Spleen (tissue), 11 donors: Measurements from ENCODE around the gene PACSIN2. TPM values are rescaled to one million over a fixed set of nuclear protein-coding genes. Genes with fewer than 3 reads are reported as not detected.
"Not testable (repeated sequence)": the region's sequence is repeated elsewhere in the genome, so short reads cannot be mapped to it uniquely, and the experiment has no call there.

Source experiments
- DNase-seq: peaks from one replicate; pipeline ENCODE4 v3.0.0-alpha.2; 2020
- H3K27ac ChIP-seq, 8 donors: fragments of 200-600 bp; sonication (generic) in 7 of 8; 1 replicate in 4 of 8; 2 replicates in 4 of 8; pipeline versions ENCODE4 v1.5.0 to v1.8.0; 2016 to 2021; ENCODE audit warnings: inconsistent platforms in 4 of 8, mild to moderate bottlenecking in 4 of 8, moderate library complexity in 1 of 8
- H3K27me3 ChIP-seq, 7 donors: fragments of 200-600 bp; sonication (generic) in 6 of 7; replicated peaks in 1 of 7; 1 replicate in 4 of 7; 2 replicates in 3 of 7; pipeline versions ENCODE4 v1.5.0 to v1.8.0; 2016 to 2021; ENCODE audit warnings: inconsistent platforms in 3 of 7, mild to moderate bottlenecking in 1 of 7
- H3K36me3 ChIP-seq, 6 donors: fragments of 200-600 bp; sonication (generic) in 5 of 6; 1 replicate in 4 of 6; 2 replicates in 2 of 6; pipeline versions ENCODE4 v1.5.0 to v1.8.0; 2016 to 2021; ENCODE audit warnings: inconsistent platforms in 2 of 6
- H3K4me1 ChIP-seq, 6 donors: fragments of 200-600 bp; sonication (generic) in 5 of 6; 1 replicate in 3 of 6; 2 replicates in 3 of 6; pipeline versions ENCODE4 v1.5.0 to v1.8.0; 2016 to 2021; ENCODE audit warnings: inconsistent platforms in 3 of 6
- H3K4me3 ChIP-seq, 8 donors: fragments of 200-600 bp; sonication (generic) in 7 of 8; 1 replicate in 4 of 8; 2 replicates in 4 of 8; pipeline versions ENCODE4 v1.5.0 to v1.8.0; 2016 to 2021; ENCODE audit warnings: inconsistent platforms in 4 of 8, mild to moderate bottlenecking in 4 of 8, moderate library complexity in 2 of 8
- H3K9me3 ChIP-seq, 8 donors: fragments of 200-600 bp; sonication (generic) in 7 of 8; 1 replicate in 4 of 8; 2 replicates in 4 of 8; pipeline versions ENCODE4 v1.5.0 to v1.8.0; 2016 to 2021; ENCODE audit warnings: inconsistent platforms in 4 of 8
- CTCF ChIP-seq, 11 experiments: fragments of 200-600 bp in 7 of 11; fragments of 450-650 bp in 4 of 11; sonication (generic) in 4 of 11; IDR thresholded peaks in 8 of 11; conservative IDR thresholded peaks in 3 of 11; 1 replicate in 7 of 11; 2 replicates in 4 of 11; pipeline versions ENCODE4 v1.4.0 to v1.8.0; 2016 to 2021; ENCODE audit warnings: antibody characterized with exemption in 11 of 11, inconsistent platforms in 4 of 11, mild to moderate bottlenecking in 1 of 11
- POLR2A ChIP-seq, 3 donors: fragments of 450-650 bp; IDR thresholded peaks; one replicate each; pipeline ENCODE4 v1.5.1; 2017; ENCODE audit warnings: antibody characterized with exemption in 3 of 3, mild to moderate bottlenecking in 1 of 3
- POLR2AphosphoS5 ChIP-seq, 3 donors: sonication (generic); formaldehyde crosslinking; IDR thresholded peaks; one replicate each; pipeline ENCODE4 v1.5.1; 2017; ENCODE audit warnings: antibody characterized with exemption in 3 of 3
- WGBS, 5 donors: extraction: QIAGEN DNeasy Blood & Tissue Kit in 3 of 5; methylation state at CpG; one replicate each; pipeline versions ENCODE4 v1.1.5 to v1.1.7; 2013 to 2018; 5-methylcytosine and 5-hydroxymethylcytosine counted together
- intact Hi-C: fragments of 100-400 bp; cut with DNase I; formaldehyde crosslinking; loops from one replicate; pipeline ENCODE4 v1.15.0; 2023; ENCODE audit warnings: low total_unique reads
- polyA plus RNA-seq, 3 donors: library from polyadenylated mRNA; stranded (reverse); fragments of 200-250 nt; gene quantifications; one replicate each; pipeline ENCODE4 v1.2.1, GENCODE V29; 2013
- total RNA-seq, 7 donors: library from RNA; depleted of rRNA in 3 of 7; stranded (reverse); fragments of >200 nt in 3 of 7; fragmentation: NEBNext Ultra II Directional in 4 of 7; extraction: Animal tissue kit (Norgen Biotek cat#: 25700) in 4 of 7; gene quantifications; one replicate each; pipeline versions ENCODE4 v1.1.0 to v1.2.1, GENCODE V29; 2016 to 2021
- donor health status: healthy with polysubstance abuse.
- donor health status: DM: no; HTN: no; CAD: no; lungs with moderate emphysema.
- donor health status: DM: no; HTN: no; CAD: no.
- donor health status: Bipolar disorder and iron deficiency.
- donor health status: healthy.
- donor health status: DM: no; HTN: no; CAD: no.
- donor health status: DM: yes; HTN: yes; CAD: no.

PACSIN2 gene
- total and polyA plus RNA-seq, 10 donors = 24.2 to 98.1 (median 64.2) TPM

GRCh38 chr22:42962295-42963230, 52.4 kb downstream of the PACSIN2 start:
- Histone ChIP-seq H3K4me1 (peaks cover 21 to 98% (median 60%) of the 10 kb centered on the region in 6 donors), H3K27ac (peak overlapping the region in 7 of 8 donors; percentile 16 to 78 (median 41)), H3K4me3 (peak overlapping the region in 1 of 8 donors; percentile 9), H3K9me3 (no peaks in the 10 kb centered on the region), H3K27me3 (no peaks in the 10 kb centered on the region), H3K36me3 (peaks cover 0 to 23% (median 0%) of the 10 kb centered on the region in 6 donors)
- no peak for DNase-seq
- TF ChIP-seq POLR2A (IDR thresholded peaks at IDR 0.05) = no peak
- 58 to 82% (median 73%) methylated on average over 7 to 9 of the region's 9 CpGs for WGBS, 5 donors
- intact Hi-C loops = no loop called here

DNA sequence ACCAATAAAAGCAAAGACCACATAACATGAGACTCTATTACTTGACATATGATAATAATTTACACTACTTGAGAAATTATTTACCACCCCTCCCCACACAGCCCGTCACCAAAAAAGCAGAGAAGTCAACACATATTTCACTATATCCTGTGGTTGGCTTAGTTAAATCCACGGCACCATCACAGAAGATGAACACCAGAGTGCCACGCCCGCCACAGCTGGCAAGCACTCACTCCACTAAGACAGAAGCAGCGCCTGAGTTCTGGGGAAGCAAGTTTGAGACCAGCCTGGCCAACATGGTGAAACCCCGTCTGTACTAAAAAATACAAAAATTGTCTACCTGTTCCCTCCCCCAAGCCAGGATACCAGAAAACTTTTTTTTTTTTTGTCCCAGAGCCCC, 53.1 kb downstream of the PACSIN2 start:
- peaks cover 0 to 23% (median 0%) of the 10 kb centered on the region in 6 donors for H3K36me3 ChIP-seq
- H3K4me3 ChIP-seq = no peak overlapping the region
- peak overlapping the region in 7 of 8 donors; percentile 16 to 78 (median 41) for H3K27ac ChIP-seq
- TF ChIP-seq CTCF (IDR thresholded peaks at IDR 0.05 in 8 of 11, conservative IDR thresholded peaks at IDR 0.05 in 3 of 11) = no peak
- TF ChIP-seq POLR2AphosphoS5 (IDR thresholded peaks at IDR 0.05) = no peak
- no peak for TF ChIP-seq POLR2A (IDR thresholded peaks at IDR 0.05)
- intact Hi-C loops = no loop called here
- no peaks in the 10 kb centered on the region for H3K27me3 ChIP-seq
- no peaks in the 10 kb centered on the region for H3K9me3 ChIP-seq
- DNase-seq = no peak
- H3K4me1 ChIP-seq = peaks cover 21 to 98% (median 61%) of the 10 kb centered on the region in 6 donors
- 35 to 70% (median 55%) methylated on average over 6 of the region's 6 CpGs for WGBS, 5 donors

GRCh38 chr22:42961400-42961690, 53.6 kb downstream of the PACSIN2 start:
- H3K4me3 ChIP-seq, DNase-seq, intact Hi-C loops, H3K27me3 ChIP-seq, H3K9me3 ChIP-seq: not testable (repeated sequence)
- Histone ChIP-seq H3K36me3 (peaks cover 0 to 21% (median 0%) of the 10 kb centered on the region in 6 donors), H3K4me1 (peaks cover 21 to 97% (median 61%) of the 10 kb centered on the region in 6 donors), H3K27ac (peak overlapping the region in 5 of 8 donors; percentile 16 to 78 (median 56))
- 86 to 99% (median 95%) methylated on average over 3 of the region's 3 CpGs for WGBS, 5 donors

GRCh38 chr22:42960531-42961399, 54.2 kb downstream of the PACSIN2 start:
- Histone ChIP-seq H3K36me3 (peaks cover 0 to 18% (median 0%) of the 10 kb centered on the region in 6 donors), H3K27me3 (no peaks in the 10 kb centered on the region), H3K27ac (peak overlapping the region in 7 of 8 donors; percentile 22 to 78 (median 57)), H3K9me3 (no peaks in the 10 kb centered on the region), H3K4me3 (no peak overlapping the region), H3K4me1 (peaks cover 21 to 95% (median 58%) of the 10 kb centered on the region in 6 donors)
- intact Hi-C loops = no loop called here
- 71 to 81% (median 77%) methylated on average over 10 of the region's 10 CpGs for WGBS, 5 donors
- TF ChIP-seq POLR2AphosphoS5 (IDR thresholded peaks at IDR 0.05) (no peak), POLR2A (IDR thresholded peaks at IDR 0.05) (no peak), CTCF (IDR thresholded peaks at IDR 0.05 in 8 of 11, conservative IDR thresholded peaks at IDR 0.05 in 3 of 11) (no peak)
- DNase-seq = no peak
